ENCODE data around the gene LPP. TPM values are rescaled to one million over a fixed set of nuclear protein-coding genes. Genes with fewer than 3 reads are reported as not detected.
A peak's percentile ranks its signal among the peaks of the same experiment; 100 is the strongest.

LPP gene
- total RNA-seq, 4 donors from 2014 or later, result 45.9 to 81.1 (median 63.0) TPM

- DNase-seq (ENCODE audit: low spot score in 2 of 2), result peak in 1 of 2 donors; percentile 55
- TF ChIP-seq, protein P1, sequence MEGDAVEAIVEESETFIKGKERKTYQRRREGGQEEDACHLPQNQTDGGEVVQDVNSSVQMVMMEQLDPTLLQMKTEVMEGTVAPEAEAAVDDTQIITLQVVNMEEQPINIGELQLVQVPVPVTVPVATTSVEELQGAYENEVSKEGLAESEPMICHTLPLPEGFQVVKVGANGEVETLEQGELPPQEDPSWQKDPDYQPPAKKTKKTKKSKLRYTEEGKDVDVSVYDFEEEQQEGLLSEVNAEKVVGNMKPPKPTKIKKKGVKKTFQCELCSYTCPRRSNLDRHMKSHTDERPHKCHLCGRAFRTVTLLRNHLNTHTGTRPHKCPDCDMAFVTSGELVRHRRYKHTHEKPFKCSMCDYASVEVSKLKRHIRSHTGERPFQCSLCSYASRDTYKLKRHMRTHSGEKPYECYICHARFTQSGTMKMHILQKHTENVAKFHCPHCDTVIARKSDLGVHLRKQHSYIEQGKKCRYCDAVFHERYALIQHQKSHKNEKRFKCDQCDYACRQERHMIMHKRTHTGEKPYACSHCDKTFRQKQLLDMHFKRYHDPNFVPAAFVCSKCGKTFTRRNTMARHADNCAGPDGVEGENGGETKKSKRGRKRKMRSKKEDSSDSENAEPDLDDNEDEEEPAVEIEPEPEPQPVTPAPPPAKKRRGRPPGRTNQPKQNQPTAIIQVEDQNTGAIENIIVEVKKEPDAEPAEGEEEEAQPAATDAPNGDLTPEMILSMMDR (IDR thresholded peaks at IDR 0.05), result no peak
- TF ChIP-seq POLR2A (IDR thresholded peaks at IDR 0.05), result no peak
- intact Hi-C loops (cut with DNase I; ENCODE audit: low total_unique reads), result no loop called here
- H3K4me3 ChIP-seq (ENCODE audit: low read depth, poor library complexity, severe bottlenecking), result no peak overlapping the region
- 26 to 28% methylated on average over 4 of the region's 4 CpGs for WGBS, 2 donors
Measured at GRCh38 chr3:188853856-188854771, 700.2 kb downstream of the LPP start.

GRCh38 chr3:188854772-188855149, 700.8 kb downstream of the LPP start:
- DNase-seq (ENCODE audit: low spot score in 2 of 2), result no peak
- intact Hi-C loops (cut with DNase I; ENCODE audit: low total_unique reads), result no loop called here
- TF ChIP-seq, protein P1 (IDR thresholded peaks at IDR 0.05), result no peak
- no peak for TF ChIP-seq POLR2A (IDR thresholded peaks at IDR 0.05)
- H3K4me3 ChIP-seq (ENCODE audit: low read depth, poor library complexity, severe bottlenecking), result no peak overlapping the region

DNA sequence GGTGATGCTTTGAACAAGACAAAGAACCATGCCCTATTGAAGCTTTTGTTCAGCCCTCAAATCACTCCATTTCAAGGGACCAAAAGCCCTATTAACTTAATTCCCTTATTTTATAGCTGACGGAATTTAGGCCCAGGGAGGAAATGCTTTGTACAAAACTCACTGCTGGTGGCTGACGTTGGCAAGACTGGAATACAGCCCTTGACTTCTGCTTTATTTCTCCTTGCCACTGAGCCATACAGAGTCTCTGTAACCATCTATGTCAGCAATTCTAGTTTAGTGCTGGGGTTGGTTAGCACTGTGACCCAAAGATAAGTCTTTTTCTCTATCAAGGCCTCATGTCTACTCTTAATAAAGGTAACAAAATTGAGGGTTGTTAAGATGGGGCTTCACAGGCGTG, 701.7 kb downstream of the LPP start:
- no peak for DNase-seq (ENCODE audit: low spot score in 2 of 2)
- no peak for TF ChIP-seq POLR2A (IDR thresholded peaks at IDR 0.05)
- TF ChIP-seq, protein P1 (IDR thresholded peaks at IDR 0.05), result no peak
- WGBS, 2 donors, result 84 to 88% methylated on average over 3 of the region's 3 CpGs
- intact Hi-C loops (cut with DNase I; ENCODE audit: low total_unique reads), result no loop called here
- no peak overlapping the region for H3K4me3 ChIP-seq (ENCODE audit: low read depth, poor library complexity, severe bottlenecking)

DNA sequence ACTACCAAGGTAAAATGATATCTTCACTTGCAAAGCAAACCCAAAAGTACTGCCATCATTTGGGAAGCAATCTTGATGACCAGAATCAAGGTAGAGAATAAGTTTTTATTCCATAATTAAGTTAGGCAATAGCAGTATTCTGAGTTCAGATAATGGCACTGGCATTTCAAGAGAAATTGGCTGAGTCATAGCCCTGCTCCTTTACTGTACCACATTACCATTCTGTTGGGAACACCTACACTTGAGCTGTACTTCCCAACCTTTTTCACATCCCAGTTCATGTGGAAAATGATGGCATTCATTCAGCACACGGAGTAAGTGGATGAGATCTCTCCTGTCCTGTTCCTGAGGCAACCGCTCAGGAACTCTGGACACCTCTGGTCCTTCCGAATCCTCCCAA, 706.2 kb downstream of the LPP start:
- DNase-seq (ENCODE audit: low spot score in 2 of 2), result no peak
- H3K4me3 ChIP-seq (ENCODE audit: low read depth, poor library complexity, severe bottlenecking), result no peak overlapping the region
- TF ChIP-seq, protein P1 (IDR thresholded peaks at IDR 0.05), result no peak
- TF ChIP-seq POLR2A (IDR thresholded peaks at IDR 0.05), result no peak
- 89 to 92% methylated on average over 3 of the region's 3 CpGs for WGBS, 2 donors
- intact Hi-C loops (cut with DNase I; ENCODE audit: low total_unique reads), result no loop called here

DNA sequence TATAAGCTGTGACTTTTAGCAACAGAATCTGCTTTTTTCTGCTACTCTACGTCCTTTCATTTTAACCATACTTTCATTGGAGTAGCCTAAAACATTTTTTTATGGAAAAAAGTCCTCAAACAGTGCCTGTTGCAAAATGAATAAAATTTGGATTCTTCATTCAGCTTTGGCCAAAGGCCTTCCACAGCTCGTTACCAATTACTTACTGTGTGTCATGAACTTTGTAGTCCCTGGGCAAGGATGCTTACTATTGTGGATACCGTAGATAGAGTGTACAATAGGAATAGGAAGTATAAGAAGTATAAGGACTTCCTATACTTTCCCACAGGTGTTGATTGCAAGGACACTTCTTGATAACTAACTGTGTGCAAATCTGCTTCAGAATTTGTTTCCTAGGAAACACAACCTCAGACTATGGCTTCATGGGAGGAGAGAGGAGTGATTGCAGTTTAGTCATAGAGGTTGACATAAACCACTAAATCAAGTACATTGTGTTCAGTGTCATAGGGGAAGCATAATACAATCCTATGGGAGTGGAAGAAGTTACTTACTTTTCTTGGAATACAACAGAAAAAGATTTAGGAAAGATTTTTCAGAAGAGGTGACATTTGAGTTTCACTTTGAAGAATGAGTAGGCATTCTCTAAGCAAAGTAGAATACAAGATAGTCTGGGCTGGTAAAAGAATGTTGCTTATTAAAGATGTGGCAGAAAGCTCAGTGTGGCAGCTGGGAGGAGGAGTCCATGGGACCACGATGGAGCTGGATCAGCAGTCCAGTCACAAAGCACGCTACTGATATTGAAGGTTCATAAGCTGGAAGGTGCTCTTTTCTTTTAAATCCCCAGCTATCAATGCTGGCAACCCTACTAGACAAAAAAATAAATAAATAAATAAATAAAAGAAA, 708.1 kb downstream of the LPP start:
- DNase-seq (ENCODE audit: low spot score in 2 of 2), result no peak
- intact Hi-C loops (cut with DNase I; ENCODE audit: low total_unique reads), result no loop called here
- TF ChIP-seq, protein P1 (IDR thresholded peaks at IDR 0.05), result no peak
- TF ChIP-seq POLR2A (IDR thresholded peaks at IDR 0.05), result no peak
- H3K4me3 ChIP-seq (ENCODE audit: low read depth, poor library complexity, severe bottlenecking), result no peak overlapping the region
- 67 to 77% methylated on average over 5 of the region's 5 CpGs for WGBS, 2 donors
